ENCODE results near the gene PCDH9.

The PCDH9 gene

GRCh38 chr13:66341635-66342377, 888.3 kb downstream of the PCDH9 start:
- Histone ChIP-seq H3K36me3 (ENCODE audit: low read depth) (no peaks in the 10 kb centered on the region), H3K27ac (ENCODE audit: poor library complexity, severe bottlenecking) (no peak overlapping the region), H3K4me3 (ENCODE audit: severe bottlenecking) (no peak overlapping the region), H3K4me1 (ENCODE audit: insufficient read depth, poor library complexity, severe bottlenecking) (no peaks in the 10 kb centered on the region), H3K9me3 (ENCODE audit: severe bottlenecking) (no peaks in the 10 kb centered on the region), H3K27me3 (ENCODE audit: insufficient read depth, poor library complexity, severe bottlenecking) (no peaks in the 10 kb centered on the region)
- no peak for DNase-seq (ENCODE audit: low spot score)
- no peak for TF ChIP-seq CTCF (IDR thresholded peaks at IDR 0.05; ENCODE audit: poor library complexity, severe bottlenecking)
- no peak for ATAC-seq (ENCODE audit: low read depth)

GRCh38 chr13:66339214-66339613, 890.9 kb downstream of the PCDH9 start:
- no peak overlapping the region for H3K4me3 ChIP-seq (ENCODE audit: severe bottlenecking)
- TF ChIP-seq CTCF (IDR thresholded peaks at IDR 0.05; ENCODE audit: poor library complexity, severe bottlenecking), result no peak
- H3K9me3 ChIP-seq (ENCODE audit: severe bottlenecking), result no peaks in the 10 kb centered on the region
- no peaks in the 10 kb centered on the region for H3K4me1 ChIP-seq (ENCODE audit: insufficient read depth, poor library complexity, severe bottlenecking)
- no peaks in the 10 kb centered on the region for H3K27me3 ChIP-seq (ENCODE audit: insufficient read depth, poor library complexity, severe bottlenecking)
- no peaks in the 10 kb centered on the region for H3K36me3 ChIP-seq (ENCODE audit: low read depth)
- ATAC-seq (ENCODE audit: low read depth) (no peak), DNase-seq (ENCODE audit: low spot score) (no peak)
- H3K27ac ChIP-seq (ENCODE audit: poor library complexity, severe bottlenecking), result no peak overlapping the region

GRCh38 chr13:66338542-66338941, 891.6 kb downstream of the PCDH9 start:
- DNase-seq (ENCODE audit: low spot score), result no peak
- Histone ChIP-seq H3K27me3 (ENCODE audit: insufficient read depth, poor library complexity, severe bottlenecking) (no peaks in the 10 kb centered on the region), H3K36me3 (ENCODE audit: low read depth) (no peaks in the 10 kb centered on the region), H3K9me3 (ENCODE audit: severe bottlenecking) (no peaks in the 10 kb centered on the region), H3K4me1 (ENCODE audit: insufficient read depth, poor library complexity, severe bottlenecking) (no peaks in the 10 kb centered on the region), H3K27ac (ENCODE audit: poor library complexity, severe bottlenecking) (no peak overlapping the region), H3K4me3 (ENCODE audit: severe bottlenecking) (no peak overlapping the region)
- no peak for TF ChIP-seq CTCF (IDR thresholded peaks at IDR 0.05; ENCODE audit: poor library complexity, severe bottlenecking)
- ATAC-seq (ENCODE audit: low read depth), result no peak

GRCh38 chr13:66335626-66336025, 894.5 kb downstream of the PCDH9 start:
- H3K9me3 ChIP-seq (ENCODE audit: severe bottlenecking), result no peaks in the 10 kb centered on the region
- DNase-seq (ENCODE audit: low spot score), result no peak
- no peak overlapping the region for H3K4me3 ChIP-seq (ENCODE audit: severe bottlenecking)
- H3K27me3 ChIP-seq (ENCODE audit: insufficient read depth, poor library complexity, severe bottlenecking), result no peaks in the 10 kb centered on the region
- no peaks in the 10 kb centered on the region for H3K36me3 ChIP-seq (ENCODE audit: low read depth)
- ATAC-seq (ENCODE audit: low read depth), result no peak
- H3K4me1 ChIP-seq (ENCODE audit: insufficient read depth, poor library complexity, severe bottlenecking), result no peaks in the 10 kb centered on the region
- TF ChIP-seq CTCF (IDR thresholded peaks at IDR 0.05; ENCODE audit: poor library complexity, severe bottlenecking), result no peak
- H3K27ac ChIP-seq (ENCODE audit: poor library complexity, severe bottlenecking), result no peak overlapping the region

GRCh38 chr13:66329988-66330451, 900.1 kb downstream of the PCDH9 start:
- Histone ChIP-seq H3K27me3 (ENCODE audit: insufficient read depth, poor library complexity, severe bottlenecking) (no peaks in the 10 kb centered on the region), H3K4me3 (ENCODE audit: severe bottlenecking) (no peak overlapping the region), H3K36me3 (ENCODE audit: low read depth) (no peaks in the 10 kb centered on the region), H3K27ac (ENCODE audit: poor library complexity, severe bottlenecking) (no peak overlapping the region), H3K9me3 (ENCODE audit: severe bottlenecking) (no peaks in the 10 kb centered on the region), H3K4me1 (ENCODE audit: insufficient read depth, poor library complexity, severe bottlenecking) (no peaks in the 10 kb centered on the region)
- no peak for TF ChIP-seq CTCF (IDR thresholded peaks at IDR 0.05; ENCODE audit: poor library complexity, severe bottlenecking)
- ATAC-seq (ENCODE audit: low read depth) (no peak), DNase-seq (ENCODE audit: low spot score) (no peak)
